GM23338 (cell line): Measurements from ENCODE around the gene HSF2BP.

Experiments
- CREB1 ChIP-seq: fragments of 250-450 bp; sonication (Bioruptor Pico); IDR thresholded peaks from 2 replicates; pipeline ENCODE4 v1.5.0; 2020; ENCODE audit warnings: low read depth, mild to moderate bottlenecking, moderate library complexity
- EZH2 ChIP-seq: fragments of 200-600 bp; sonication (generic); IDR thresholded peaks from one replicate; pipeline ENCODE4 v1.8.0; 2017; ENCODE audit warnings: antibody characterized with exemption, mild to moderate bottlenecking, low read depth; ENCODE audit not compliant: unreplicated experiment
- EZH2phosphoT487 ChIP-seq: fragments of 200-600 bp; sonication (generic); IDR thresholded peaks from one replicate; pipeline ENCODE4 v1.8.1; 2018; ENCODE audit warnings: antibody characterized with exemption; ENCODE audit not compliant: unreplicated experiment
- JUNB ChIP-seq: IDR thresholded peaks from one replicate; pipeline ENCODE4 v1.6.1; 2016; ENCODE audit warnings: antibody characterized with exemption; ENCODE audit not compliant: unreplicated experiment
- POLR2AphosphoS5 ChIP-seq: IDR thresholded peaks from 2 replicates; pipeline ENCODE4 v1.6.1; 2016; ENCODE audit warnings: antibody characterized with exemption, low read depth
- ZNF114 ChIP-seq: fragments of 250-450 bp; sonication (Bioruptor Pico); IDR thresholded peaks from 2 replicates; pipeline ENCODE4 v1.5.0; 2020; ENCODE audit warnings: mild to moderate bottlenecking, moderate library complexity
- ZNF462 ChIP-seq: fragments of 250-450 bp; sonication (Bioruptor Pico); IDR thresholded peaks from 2 replicates; pipeline ENCODE4 v1.5.0; 2020; ENCODE audit warnings: mild to moderate bottlenecking, moderate library complexity
- TF ChIP-seq, protein P1 (sequence below), 2 experiments: fragments of 200-600 bp in 1 of 2; sonication (generic) in 1 of 2; conservative IDR thresholded peaks; 2 replicates each; pipeline versions ENCODE4 v1.5.1 to v1.6.1; 2016 to 2017; ENCODE audit warnings: antibody characterized with exemption in 2 of 2, low read depth in 2 of 2, mild to moderate bottlenecking in 2 of 2, moderate library complexity in 1 of 2
- TF ChIP-seq, protein P2 (sequence below): IDR thresholded peaks from one replicate; pipeline ENCODE4 v1.6.1; 2018; ENCODE audit warnings: antibody characterized with exemption; ENCODE audit not compliant: unreplicated experiment
- TF ChIP-seq, protein P3 (sequence below): IDR thresholded peaks from 2 replicates; pipeline ENCODE4 v1.6.1; 2016; ENCODE audit warnings: antibody characterized with exemption

- TF ChIP-seq, protein P1, sequence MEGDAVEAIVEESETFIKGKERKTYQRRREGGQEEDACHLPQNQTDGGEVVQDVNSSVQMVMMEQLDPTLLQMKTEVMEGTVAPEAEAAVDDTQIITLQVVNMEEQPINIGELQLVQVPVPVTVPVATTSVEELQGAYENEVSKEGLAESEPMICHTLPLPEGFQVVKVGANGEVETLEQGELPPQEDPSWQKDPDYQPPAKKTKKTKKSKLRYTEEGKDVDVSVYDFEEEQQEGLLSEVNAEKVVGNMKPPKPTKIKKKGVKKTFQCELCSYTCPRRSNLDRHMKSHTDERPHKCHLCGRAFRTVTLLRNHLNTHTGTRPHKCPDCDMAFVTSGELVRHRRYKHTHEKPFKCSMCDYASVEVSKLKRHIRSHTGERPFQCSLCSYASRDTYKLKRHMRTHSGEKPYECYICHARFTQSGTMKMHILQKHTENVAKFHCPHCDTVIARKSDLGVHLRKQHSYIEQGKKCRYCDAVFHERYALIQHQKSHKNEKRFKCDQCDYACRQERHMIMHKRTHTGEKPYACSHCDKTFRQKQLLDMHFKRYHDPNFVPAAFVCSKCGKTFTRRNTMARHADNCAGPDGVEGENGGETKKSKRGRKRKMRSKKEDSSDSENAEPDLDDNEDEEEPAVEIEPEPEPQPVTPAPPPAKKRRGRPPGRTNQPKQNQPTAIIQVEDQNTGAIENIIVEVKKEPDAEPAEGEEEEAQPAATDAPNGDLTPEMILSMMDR (conservative IDR thresholded peaks at IDR 0.05; ENCODE audit: low read depth in 2 of 2): no peak
- no peak for TF ChIP-seq EZH2phosphoT487
- TF ChIP-seq POLR2AphosphoS5: no peak
- TF ChIP-seq EZH2: no peak
- TF ChIP-seq, protein P2, sequence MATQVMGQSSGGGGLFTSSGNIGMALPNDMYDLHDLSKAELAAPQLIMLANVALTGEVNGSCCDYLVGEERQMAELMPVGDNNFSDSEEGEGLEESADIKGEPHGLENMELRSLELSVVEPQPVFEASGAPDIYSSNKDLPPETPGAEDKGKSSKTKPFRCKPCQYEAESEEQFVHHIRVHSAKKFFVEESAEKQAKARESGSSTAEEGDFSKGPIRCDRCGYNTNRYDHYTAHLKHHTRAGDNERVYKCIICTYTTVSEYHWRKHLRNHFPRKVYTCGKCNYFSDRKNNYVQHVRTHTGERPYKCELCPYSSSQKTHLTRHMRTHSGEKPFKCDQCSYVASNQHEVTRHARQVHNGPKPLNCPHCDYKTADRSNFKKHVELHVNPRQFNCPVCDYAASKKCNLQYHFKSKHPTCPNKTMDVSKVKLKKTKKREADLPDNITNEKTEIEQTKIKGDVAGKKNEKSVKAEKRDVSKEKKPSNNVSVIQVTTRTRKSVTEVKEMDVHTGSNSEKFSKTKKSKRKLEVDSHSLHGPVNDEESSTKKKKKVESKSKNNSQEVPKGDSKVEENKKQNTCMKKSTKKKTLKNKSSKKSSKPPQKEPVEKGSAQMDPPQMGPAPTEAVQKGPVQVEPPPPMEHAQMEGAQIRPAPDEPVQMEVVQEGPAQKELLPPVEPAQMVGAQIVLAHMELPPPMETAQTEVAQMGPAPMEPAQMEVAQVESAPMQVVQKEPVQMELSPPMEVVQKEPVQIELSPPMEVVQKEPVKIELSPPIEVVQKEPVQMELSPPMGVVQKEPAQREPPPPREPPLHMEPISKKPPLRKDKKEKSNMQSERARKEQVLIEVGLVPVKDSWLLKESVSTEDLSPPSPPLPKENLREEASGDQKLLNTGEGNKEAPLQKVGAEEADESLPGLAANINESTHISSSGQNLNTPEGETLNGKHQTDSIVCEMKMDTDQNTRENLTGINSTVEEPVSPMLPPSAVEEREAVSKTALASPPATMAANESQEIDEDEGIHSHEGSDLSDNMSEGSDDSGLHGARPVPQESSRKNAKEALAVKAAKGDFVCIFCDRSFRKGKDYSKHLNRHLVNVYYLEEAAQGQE: no peak
- no peak for TF ChIP-seq CREB1 (CRISPR knock-in tag)
- TF ChIP-seq ZNF462 (CRISPR knock-in tag): no peak
- TF ChIP-seq ZNF114 (CRISPR knock-in tag): no peak
- TF ChIP-seq JUNB: no peak
- TF ChIP-seq, protein P3, sequence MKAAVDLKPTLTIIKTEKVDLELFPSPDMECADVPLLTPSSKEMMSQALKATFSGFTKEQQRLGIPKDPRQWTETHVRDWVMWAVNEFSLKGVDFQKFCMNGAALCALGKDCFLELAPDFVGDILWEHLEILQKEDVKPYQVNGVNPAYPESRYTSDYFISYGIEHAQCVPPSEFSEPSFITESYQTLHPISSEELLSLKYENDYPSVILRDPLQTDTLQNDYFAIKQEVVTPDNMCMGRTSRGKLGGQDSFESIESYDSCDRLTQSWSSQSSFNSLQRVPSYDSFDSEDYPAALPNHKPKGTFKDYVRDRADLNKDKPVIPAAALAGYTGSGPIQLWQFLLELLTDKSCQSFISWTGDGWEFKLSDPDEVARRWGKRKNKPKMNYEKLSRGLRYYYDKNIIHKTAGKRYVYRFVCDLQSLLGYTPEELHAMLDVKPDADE: no peak
Measured at GRCh38 chr21:43644609-43645008, 14.7 kb downstream of the HSF2BP start.
